ENCODE measurements around the gene PDF. TPM values are rescaled to one million over a fixed set of nuclear protein-coding genes. Genes with fewer than 3 reads are reported as not detected.
"Not testable (repeated sequence)": the region's sequence is repeated elsewhere in the genome, so short reads cannot be mapped to it uniquely, and the experiment has no call there.

The PDF gene
- total RNA-seq, 1 experiment from 2014 or later: 42.1 TPM

DNA sequence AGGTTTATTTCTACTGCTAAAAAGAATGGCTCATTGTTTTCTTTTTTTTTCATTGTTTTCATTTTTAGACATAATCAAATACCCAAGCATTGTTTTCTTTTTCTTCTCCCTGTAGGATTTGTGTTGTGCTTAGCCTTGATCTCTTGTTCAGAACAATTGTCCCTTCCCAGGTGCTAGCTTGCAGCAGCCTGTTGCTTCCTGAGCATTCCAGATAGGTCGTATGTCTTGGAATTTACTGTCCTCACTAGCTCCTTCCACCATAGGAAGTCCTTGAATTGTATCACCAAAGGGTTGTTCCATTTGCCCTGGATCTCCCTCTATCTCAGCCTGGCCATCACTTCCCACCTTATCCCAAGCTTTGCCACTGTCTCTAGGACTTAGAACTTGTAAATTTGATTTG is 29.2 kb downstream of the PDF start:
- Mint-ChIP-seq H3K27ac (ENCODE audit: unreplicated experiment) (no peak overlapping the region), H3K27me3 (ENCODE audit: insufficient read depth, unreplicated experiment) (no peaks in the 10 kb centered on the region), H3K36me3 (ENCODE audit: insufficient read depth, unreplicated experiment) (peaks cover 81% of the 10 kb centered on the region), H3K9me3 (ENCODE audit: unreplicated experiment) (no peaks in the 10 kb centered on the region), H3K4me1 (ENCODE audit: low read depth, unreplicated experiment) (no peaks in the 10 kb centered on the region), H3K4me3 (ENCODE audit: unreplicated experiment) (no peak overlapping the region)
- Histone ChIP-seq H3K4me3 (ENCODE audit: low read depth, low read length) (no peak overlapping the region), H3K9me3 (no peaks in the 10 kb centered on the region), H3K4me1 (no peaks in the 10 kb centered on the region), H3K27me3 (replicated peaks; ENCODE audit: control insufficient read depth, insufficient read depth, low read length) (no peaks in the 10 kb centered on the region), H3K36me3 (ENCODE audit: control insufficient read depth, insufficient read depth, low read length) (peaks cover 1% of the 10 kb centered on the region; the same call in 1 of the 2 replicates)
- TF ChIP-seq, protein P1, sequence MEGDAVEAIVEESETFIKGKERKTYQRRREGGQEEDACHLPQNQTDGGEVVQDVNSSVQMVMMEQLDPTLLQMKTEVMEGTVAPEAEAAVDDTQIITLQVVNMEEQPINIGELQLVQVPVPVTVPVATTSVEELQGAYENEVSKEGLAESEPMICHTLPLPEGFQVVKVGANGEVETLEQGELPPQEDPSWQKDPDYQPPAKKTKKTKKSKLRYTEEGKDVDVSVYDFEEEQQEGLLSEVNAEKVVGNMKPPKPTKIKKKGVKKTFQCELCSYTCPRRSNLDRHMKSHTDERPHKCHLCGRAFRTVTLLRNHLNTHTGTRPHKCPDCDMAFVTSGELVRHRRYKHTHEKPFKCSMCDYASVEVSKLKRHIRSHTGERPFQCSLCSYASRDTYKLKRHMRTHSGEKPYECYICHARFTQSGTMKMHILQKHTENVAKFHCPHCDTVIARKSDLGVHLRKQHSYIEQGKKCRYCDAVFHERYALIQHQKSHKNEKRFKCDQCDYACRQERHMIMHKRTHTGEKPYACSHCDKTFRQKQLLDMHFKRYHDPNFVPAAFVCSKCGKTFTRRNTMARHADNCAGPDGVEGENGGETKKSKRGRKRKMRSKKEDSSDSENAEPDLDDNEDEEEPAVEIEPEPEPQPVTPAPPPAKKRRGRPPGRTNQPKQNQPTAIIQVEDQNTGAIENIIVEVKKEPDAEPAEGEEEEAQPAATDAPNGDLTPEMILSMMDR (IDR thresholded peaks at IDR 0.05; ENCODE audit: insufficient read depth in 1 of 2, low read depth in 1 of 2, low read length in 1 of 2, severe bottlenecking in 1 of 2, unreplicated experiment in 1 of 2): no peak
- no TSS peak for BruUV-seq (replicated peaks)
- DNase-seq: no peak
- intact Hi-C loops (cut with micrococcal nuclease; ENCODE audit: unreplicated experiment): no loop called here
- ChIA-PET CTCF (no interaction called here), POLR2A (no interaction called here)

DNA sequence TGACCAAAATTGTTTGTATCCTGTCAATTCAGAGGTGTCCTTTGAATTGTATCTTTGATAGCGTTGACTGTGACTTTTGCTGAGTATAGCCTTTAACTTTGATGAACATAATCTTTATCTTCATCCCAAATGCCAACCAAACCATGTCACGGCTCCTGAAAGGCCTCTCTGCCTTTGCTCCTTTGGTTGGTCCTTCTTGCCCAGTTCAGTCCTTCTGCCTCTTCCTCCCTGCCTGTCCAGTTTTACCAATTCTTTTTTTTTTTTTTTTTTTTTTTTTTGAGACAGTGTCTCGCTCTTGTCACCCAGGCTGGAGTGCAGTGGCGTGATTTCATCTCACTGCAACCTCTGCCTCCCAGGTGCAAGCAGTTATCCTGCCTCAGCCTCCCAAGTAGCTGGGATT is 32.1 kb downstream of the PDF start:
- Mint-ChIP-seq H3K9me3 (ENCODE audit: unreplicated experiment) (no peaks in the 10 kb centered on the region), H3K4me1 (ENCODE audit: low read depth, unreplicated experiment) (peaks cover 4% of the 10 kb centered on the region), H3K36me3 (ENCODE audit: insufficient read depth, unreplicated experiment) (peaks cover 85% of the 10 kb centered on the region), H3K27ac (ENCODE audit: unreplicated experiment) (no peak overlapping the region), H3K4me3 (ENCODE audit: unreplicated experiment) (no peak overlapping the region), H3K27me3 (ENCODE audit: insufficient read depth, unreplicated experiment) (no peaks in the 10 kb centered on the region)
- TF ChIP-seq, protein P1 (IDR thresholded peaks at IDR 0.05; ENCODE audit: insufficient read depth in 1 of 2, low read depth in 1 of 2, low read length in 1 of 2, severe bottlenecking in 1 of 2, unreplicated experiment in 1 of 2): no peak
- no TSS peak for BruUV-seq (replicated peaks)
- H3K9me3 ChIP-seq: no peaks in the 10 kb centered on the region
- DNase-seq: no peak
- H3K4me3 ChIP-seq (ENCODE audit: low read depth, low read length): no peak overlapping the region
- ChIA-PET CTCF (no interaction called here), POLR2A (no interaction called here)
- no peaks in the 10 kb centered on the region for H3K27me3 ChIP-seq (replicated peaks; ENCODE audit: control insufficient read depth, insufficient read depth, low read length)
- H3K36me3 ChIP-seq (ENCODE audit: control insufficient read depth, insufficient read depth, low read length): peaks cover 1% of the 10 kb centered on the region; the same call in 1 of the 2 replicates
- intact Hi-C loops (cut with micrococcal nuclease; ENCODE audit: unreplicated experiment): no loop called here
- no peaks in the 10 kb centered on the region for H3K4me1 ChIP-seq

DNA sequence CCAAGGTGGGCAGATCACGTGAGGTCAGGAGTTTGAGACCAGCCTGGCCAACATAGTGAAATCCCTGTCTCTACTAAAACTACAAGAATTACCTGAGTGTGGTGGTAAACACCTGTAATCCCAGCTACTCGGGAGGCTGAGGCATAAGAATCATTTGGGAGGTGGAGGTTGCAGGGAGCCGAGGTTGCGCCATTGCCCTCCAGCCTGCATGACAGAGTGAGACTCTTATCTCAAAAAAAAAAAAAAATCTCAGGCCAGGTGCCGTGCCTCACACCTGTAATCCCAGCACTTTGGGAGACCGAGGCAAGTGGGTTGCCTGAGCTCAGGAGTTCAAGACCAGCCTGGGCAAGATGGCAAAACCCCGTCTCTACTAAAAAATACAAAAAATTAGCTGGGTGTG is 33.6 kb downstream of the PDF start:
- BruUV-seq (replicated peaks); H3K27ac Mint-ChIP-seq (ENCODE audit: unreplicated experiment); H3K4me1 Mint-ChIP-seq (ENCODE audit: low read depth, unreplicated experiment); CTCF ChIA-PET; H3K4me3 ChIP-seq (ENCODE audit: low read depth, low read length); H3K4me3 Mint-ChIP-seq (ENCODE audit: unreplicated experiment); H3K4me1 ChIP-seq; POLR2A ChIA-PET; H3K36me3 ChIP-seq (ENCODE audit: control insufficient read depth, insufficient read depth, low read length); DNase-seq; H3K27me3 ChIP-seq (replicated peaks; ENCODE audit: control insufficient read depth, insufficient read depth, low read length); H3K9me3 Mint-ChIP-seq (ENCODE audit: unreplicated experiment); H3K27me3 Mint-ChIP-seq (ENCODE audit: insufficient read depth, unreplicated experiment); intact Hi-C loops (cut with micrococcal nuclease; ENCODE audit: unreplicated experiment); H3K9me3 ChIP-seq: not testable (repeated sequence)
- H3K36me3 Mint-ChIP-seq (ENCODE audit: insufficient read depth, unreplicated experiment): peaks cover 74% of the 10 kb centered on the region

DNA sequence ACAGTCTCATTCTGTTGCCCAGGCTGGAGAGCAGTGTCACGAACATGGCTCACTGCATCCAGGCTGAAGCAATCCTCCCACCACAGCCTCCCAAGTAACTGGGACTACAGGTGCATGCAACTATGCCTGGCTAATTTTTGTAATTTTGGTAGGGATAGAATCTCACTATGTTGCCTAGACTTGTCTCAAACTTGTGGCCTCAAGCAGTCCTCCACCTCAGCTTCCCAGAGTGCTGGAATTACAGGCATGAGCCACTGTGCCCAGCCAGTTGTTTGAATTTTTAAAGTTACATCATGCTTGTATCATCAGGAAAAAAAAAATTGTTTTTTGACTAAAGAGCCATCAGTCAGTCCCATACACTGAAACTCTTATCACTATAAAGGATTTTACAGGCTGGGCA is 36.3 kb downstream of the PDF start:
- Mint-ChIP-seq H3K9me3 (ENCODE audit: unreplicated experiment) (no peaks in the 10 kb centered on the region), H3K36me3 (ENCODE audit: insufficient read depth, unreplicated experiment) (peaks cover 52% of the 10 kb centered on the region), H3K27ac (ENCODE audit: unreplicated experiment) (no peak overlapping the region), H3K4me1 (ENCODE audit: low read depth, unreplicated experiment) (peaks cover 7% of the 10 kb centered on the region), H3K27me3 (ENCODE audit: insufficient read depth, unreplicated experiment) (no peaks in the 10 kb centered on the region), H3K4me3 (ENCODE audit: unreplicated experiment) (no peak overlapping the region)
- CTCF ChIA-PET: no interaction called here
- TF ChIP-seq, protein P1 (IDR thresholded peaks at IDR 0.05; ENCODE audit: insufficient read depth in 1 of 2, low read depth in 1 of 2, low read length in 1 of 2, severe bottlenecking in 1 of 2, unreplicated experiment in 1 of 2): no peak
- H3K36me3 ChIP-seq (ENCODE audit: control insufficient read depth, insufficient read depth, low read length): peaks cover 1% of the 10 kb centered on the region; the same call in 1 of the 2 replicates
- no peaks in the 10 kb centered on the region for H3K4me1 ChIP-seq
- no peak overlapping the region for H3K4me3 ChIP-seq (ENCODE audit: low read depth, low read length)
- H3K27me3 ChIP-seq (replicated peaks; ENCODE audit: control insufficient read depth, insufficient read depth, low read length): no peaks in the 10 kb centered on the region
- H3K9me3 ChIP-seq: no peaks in the 10 kb centered on the region
- BruUV-seq (replicated peaks): no TSS peak
- DNase-seq: no peak
- intact Hi-C loops (cut with micrococcal nuclease; ENCODE audit: unreplicated experiment): no loop called here
- POLR2A ChIA-PET: no interaction called here

Measured in Caco-2 (cell line).